ENCODE measurements around the gene KIAA1671.

The KIAA1671 gene

DNA sequence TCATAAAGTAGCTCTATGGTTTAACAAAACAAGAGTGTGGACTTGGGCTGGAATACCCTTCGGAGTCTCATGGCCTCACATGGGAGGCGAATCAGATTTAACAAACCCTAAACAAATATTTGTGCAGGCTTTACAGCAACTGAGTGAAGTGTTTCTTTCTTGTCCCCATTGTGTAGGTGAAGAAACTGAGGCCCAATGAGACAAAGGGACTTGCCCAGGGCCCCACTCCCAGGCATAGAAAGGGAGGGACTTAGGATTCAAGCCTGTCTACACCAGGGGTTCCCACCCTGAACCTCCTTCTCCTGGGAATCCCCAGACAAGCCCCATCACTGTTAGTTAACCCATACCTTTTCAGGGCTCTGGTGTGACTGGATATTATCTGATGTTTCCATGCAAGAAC lies 192.0 kb downstream of the KIAA1671 start:
- WGBS (ENCODE audit: extremely low coverage, insufficient coverage, insufficient read length), result no CpG with 5 or more reads among the region's 2 CpGs
- Histone ChIP-seq H3K4me2 (ENCODE audit: low read length) (no peak overlapping the region), H4K12ac (ENCODE audit: low read depth, low read length) (no peak overlapping the region), H2BK5ac (ENCODE audit: low read depth, low read length, poor library complexity) (no peak overlapping the region), H3K4ac (ENCODE audit: low read depth, low read length) (no peak overlapping the region), H3K79me2 (ENCODE audit: control insufficient read depth, insufficient read depth, low read length, poor library complexity) (no peaks in the 10 kb centered on the region), H3K79me1 (ENCODE audit: low read length) (no peaks in the 10 kb centered on the region), H3K4me3 (ENCODE audit: low read depth, low read length) (no peak overlapping the region), H2BK120ac (ENCODE audit: insufficient read depth, low read length, poor library complexity) (no peak overlapping the region), H3K14ac (ENCODE audit: low read length) (no peak overlapping the region), H3K9me3 (ENCODE audit: insufficient read depth, low read depth, low read length) (no peaks in the 10 kb centered on the region), H3K4me1 (ENCODE audit: control insufficient read depth in 1 of 2, insufficient read depth in 2 of 2, low read length in 2 of 2) (no peaks in the 10 kb centered on the region), H3K9ac (ENCODE audit: low read length) (no peak overlapping the region), H3K27ac (ENCODE audit: low read depth, low read length) (no peak overlapping the region), H4K8ac (ENCODE audit: low read depth, low read length) (no peak overlapping the region), H2BK12ac (ENCODE audit: low read length) (no peak overlapping the region), H3K27me3 (ENCODE audit: insufficient read depth, low read length) (no peaks in the 10 kb centered on the region), H3K18ac (ENCODE audit: low read length) (no peak overlapping the region), H2AK5ac (ENCODE audit: low read length) (no peak overlapping the region), H3K23ac (ENCODE audit: low read length) (no peak overlapping the region), H3K36me3 (ENCODE audit: control insufficient read depth in 1 of 2, insufficient read depth in 2 of 2, low read length in 2 of 2) (no peaks in the 10 kb centered on the region), H2AFZ (ENCODE audit: insufficient read depth, low read length, poor library complexity) (no peak overlapping the region), H4K91ac (ENCODE audit: low read depth, low read length) (no peak overlapping the region)
- no peak for DNase-seq

DNA sequence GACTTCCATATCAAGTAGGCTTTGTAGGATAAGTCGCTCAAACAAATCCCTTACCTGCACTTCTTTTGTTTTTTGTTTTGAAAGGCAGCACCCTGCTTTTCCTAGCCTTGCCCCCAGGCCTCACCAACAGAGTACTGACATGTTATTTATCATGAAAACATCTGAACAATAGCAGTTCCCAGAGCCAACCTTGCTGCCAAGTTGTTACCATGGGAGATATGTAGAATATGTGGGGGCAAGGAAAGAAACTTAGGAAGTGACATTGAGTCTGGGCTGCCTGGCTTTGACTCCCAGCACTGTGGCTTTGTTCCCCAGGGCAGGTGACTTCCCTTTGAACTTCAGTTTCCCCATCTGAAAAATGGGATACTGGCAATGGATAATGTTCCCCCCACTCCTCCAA lies 193.8 kb downstream of the KIAA1671 start:
- Histone ChIP-seq H3K4me1 (ENCODE audit: control insufficient read depth in 1 of 2, insufficient read depth in 2 of 2, low read length in 2 of 2) (no peaks in the 10 kb centered on the region), H2AFZ (ENCODE audit: insufficient read depth, low read length, poor library complexity) (no peak overlapping the region), H3K36me3 (ENCODE audit: control insufficient read depth in 1 of 2, insufficient read depth in 2 of 2, low read length in 2 of 2) (no peaks in the 10 kb centered on the region), H3K27ac (ENCODE audit: low read depth, low read length) (no peak overlapping the region), H4K8ac (ENCODE audit: low read depth, low read length) (no peak overlapping the region), H3K27me3 (ENCODE audit: insufficient read depth, low read length) (no peaks in the 10 kb centered on the region), H2BK120ac (ENCODE audit: insufficient read depth, low read length, poor library complexity) (no peak overlapping the region), H3K18ac (ENCODE audit: low read length) (no peak overlapping the region), H3K4me3 (ENCODE audit: low read depth, low read length) (no peak overlapping the region), H3K9me3 (ENCODE audit: insufficient read depth, low read depth, low read length) (no peaks in the 10 kb centered on the region), H3K23ac (ENCODE audit: low read length) (no peak overlapping the region), H3K79me2 (ENCODE audit: control insufficient read depth, insufficient read depth, low read length, poor library complexity) (no peaks in the 10 kb centered on the region), H3K79me1 (ENCODE audit: low read length) (no peaks in the 10 kb centered on the region), H2BK5ac (ENCODE audit: low read depth, low read length, poor library complexity) (no peak overlapping the region), H3K4ac (ENCODE audit: low read depth, low read length) (no peak overlapping the region), H4K12ac (ENCODE audit: low read depth, low read length) (no peak overlapping the region), H2AK5ac (ENCODE audit: low read length) (no peak overlapping the region), H4K91ac (ENCODE audit: low read depth, low read length) (no peak overlapping the region), H3K14ac (ENCODE audit: low read length) (no peak overlapping the region), H2BK12ac (ENCODE audit: low read length) (no peak overlapping the region), H3K4me2 (ENCODE audit: low read length) (no peak overlapping the region), H3K9ac (ENCODE audit: low read length) (no peak overlapping the region)
- no CpG with 5 or more reads among the region's 1 CpG for WGBS (ENCODE audit: extremely low coverage, insufficient coverage, insufficient read length)
- DNase-seq, result no peak

DNA sequence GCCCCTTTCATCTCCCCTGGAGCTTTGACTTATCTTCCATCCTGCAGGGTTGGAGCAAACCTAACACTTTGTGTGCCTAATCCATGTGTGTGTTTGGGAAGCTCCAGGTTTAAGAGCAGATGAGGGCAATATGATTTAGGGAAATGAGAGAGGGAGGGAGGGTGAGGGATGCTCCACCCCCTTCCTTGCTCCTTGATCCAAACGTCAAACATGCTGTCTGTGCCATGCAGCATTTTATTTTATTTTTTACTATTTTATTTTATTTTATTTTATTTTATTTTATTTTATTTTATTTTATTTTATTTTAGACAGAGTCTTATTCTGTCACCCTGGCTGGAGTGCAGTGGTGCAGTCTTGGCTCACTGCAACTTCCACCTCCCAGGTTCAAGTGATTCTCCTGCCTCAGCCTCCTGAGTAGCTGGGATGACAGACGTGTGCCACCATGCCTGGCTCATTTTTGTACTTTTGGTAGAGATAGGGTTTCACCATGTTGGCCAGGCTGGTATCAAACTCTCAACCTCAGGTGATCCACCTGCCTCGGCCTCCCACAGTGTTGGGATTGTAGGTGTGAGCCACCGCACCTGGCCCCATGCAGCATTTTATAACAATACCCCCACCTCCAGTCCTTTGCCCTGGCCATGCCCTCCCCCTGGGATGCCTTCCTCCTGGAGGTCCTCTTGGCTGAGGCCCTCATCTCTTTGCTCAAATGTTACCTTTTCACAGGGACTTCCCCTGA lies 194.6 kb downstream of the KIAA1671 start:
- Histone ChIP-seq H3K27me3 (ENCODE audit: insufficient read depth, low read length) (no peaks in the 10 kb centered on the region), H3K36me3 (ENCODE audit: control insufficient read depth in 1 of 2, insufficient read depth in 2 of 2, low read length in 2 of 2) (no peaks in the 10 kb centered on the region), H2BK120ac (ENCODE audit: insufficient read depth, low read length, poor library complexity) (no peak overlapping the region), H2BK12ac (ENCODE audit: low read length) (no peak overlapping the region), H3K79me1 (ENCODE audit: low read length) (no peaks in the 10 kb centered on the region), H2AFZ (ENCODE audit: insufficient read depth, low read length, poor library complexity) (no peak overlapping the region), H3K4me3 (ENCODE audit: low read depth, low read length) (no peak overlapping the region), H3K4me2 (ENCODE audit: low read length) (no peak overlapping the region), H3K18ac (ENCODE audit: low read length) (no peak overlapping the region), H3K9me3 (ENCODE audit: insufficient read depth, low read depth, low read length) (no peaks in the 10 kb centered on the region), H4K91ac (ENCODE audit: low read depth, low read length) (no peak overlapping the region), H3K79me2 (ENCODE audit: control insufficient read depth, insufficient read depth, low read length, poor library complexity) (no peaks in the 10 kb centered on the region), H4K8ac (ENCODE audit: low read depth, low read length) (no peak overlapping the region), H4K12ac (ENCODE audit: low read depth, low read length) (no peak overlapping the region), H3K27ac (ENCODE audit: low read depth, low read length) (no peak overlapping the region), H2AK5ac (ENCODE audit: low read length) (no peak overlapping the region), H3K23ac (ENCODE audit: low read length) (no peak overlapping the region), H3K14ac (ENCODE audit: low read length) (no peak overlapping the region), H2BK5ac (ENCODE audit: low read depth, low read length, poor library complexity) (no peak overlapping the region), H3K4me1 (ENCODE audit: control insufficient read depth in 1 of 2, insufficient read depth in 2 of 2, low read length in 2 of 2) (no peaks in the 10 kb centered on the region), H3K4ac (ENCODE audit: low read depth, low read length) (no peak overlapping the region), H3K9ac (ENCODE audit: low read length) (no peak overlapping the region)
- WGBS (ENCODE audit: extremely low coverage, insufficient coverage, insufficient read length), result no CpG with 5 or more reads among the region's 4 CpGs
- no peak for DNase-seq

DNA sequence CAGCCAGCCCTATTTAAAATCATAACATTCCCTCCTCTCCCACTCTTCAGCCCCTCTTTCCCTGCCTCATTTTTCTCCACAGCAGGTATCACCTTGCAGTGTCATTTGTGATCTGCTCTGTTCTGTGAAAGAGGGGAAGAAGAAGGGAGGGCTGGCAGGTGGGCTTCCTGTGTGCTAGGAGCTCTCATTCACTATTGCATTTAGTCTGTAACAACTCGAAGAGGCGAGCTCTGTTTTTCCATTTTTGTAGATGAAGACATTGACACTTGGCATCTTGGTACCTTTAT lies 195.1 kb downstream of the KIAA1671 start:
- no peak overlapping the region for H2AFZ ChIP-seq (ENCODE audit: insufficient read depth, low read length, poor library complexity)
- no peaks in the 10 kb centered on the region for H3K9me3 ChIP-seq (ENCODE audit: insufficient read depth, low read depth, low read length)
- H4K8ac ChIP-seq (ENCODE audit: low read depth, low read length), result no peak overlapping the region
- no peak overlapping the region for H3K23ac ChIP-seq (ENCODE audit: low read length)
- H2BK120ac ChIP-seq (ENCODE audit: insufficient read depth, low read length, poor library complexity), result no peak overlapping the region
- no peak overlapping the region for H3K18ac ChIP-seq (ENCODE audit: low read length)
- no peak overlapping the region for H2AK5ac ChIP-seq (ENCODE audit: low read length)
- H3K27ac ChIP-seq (ENCODE audit: low read depth, low read length), result no peak overlapping the region
- H3K9ac ChIP-seq (ENCODE audit: low read length), result no peak overlapping the region
- H3K4me2 ChIP-seq (ENCODE audit: low read length), result no peak overlapping the region
- no peak overlapping the region for H3K4ac ChIP-seq (ENCODE audit: low read depth, low read length)
- H3K4me3 ChIP-seq (ENCODE audit: low read depth, low read length), result no peak overlapping the region
- WGBS (ENCODE audit: extremely low coverage, insufficient coverage, insufficient read length), result no CpG with 5 or more reads among the region's 2 CpGs
- no peaks in the 10 kb centered on the region for H3K36me3 ChIP-seq (ENCODE audit: control insufficient read depth in 1 of 2, insufficient read depth in 2 of 2, low read length in 2 of 2)
- H3K27me3 ChIP-seq (ENCODE audit: insufficient read depth, low read length), result no peaks in the 10 kb centered on the region
- H3K14ac ChIP-seq (ENCODE audit: low read length), result no peak overlapping the region
- no peak overlapping the region for H2BK5ac ChIP-seq (ENCODE audit: low read depth, low read length, poor library complexity)
- no peak overlapping the region for H4K12ac ChIP-seq (ENCODE audit: low read depth, low read length)
- no peaks in the 10 kb centered on the region for H3K79me1 ChIP-seq (ENCODE audit: low read length)
- DNase-seq, result no peak
- H4K91ac ChIP-seq (ENCODE audit: low read depth, low read length), result no peak overlapping the region
- no peaks in the 10 kb centered on the region for H3K79me2 ChIP-seq (ENCODE audit: control insufficient read depth, insufficient read depth, low read length, poor library complexity)
- H2BK12ac ChIP-seq (ENCODE audit: low read length), result no peak overlapping the region
- no peaks in the 10 kb centered on the region for H3K4me1 ChIP-seq (ENCODE audit: control insufficient read depth in 1 of 2, insufficient read depth in 2 of 2, low read length in 2 of 2)
